K562 (cell line): ENCODE measurements around the gene SLC7A10. TPM values are rescaled to one million over a fixed set of nuclear protein-coding genes. Genes with fewer than 3 reads are reported as not detected.

Source experiments
- ATAC-seq: fragments of 200-7000 bp; cut with Tn5 transposase; 3 replicates; pipeline ENCODE4 v1.9.1; 2020; ENCODE audit warnings: moderate library complexity
- BruUV-seq: library from RNA; stranded (reverse); fragments of 400-500 nt; replicated peaks from 2 replicates; lab custom pipeline; 2021; lab: Mats Ljungman, UMichigan
- CTCF ChIA-PET: fragments of 300-600 bp; formaldehyde crosslinking; extraction: SDS; loops from one replicate; lab custom pipeline; 2021; ENCODE audit warnings: low intra/inter-chr PET ratio; lab: Yijun Ruan, JAX
- POLR2A ChIA-PET: fragments of 300-600, 350-650 bp; sonication (Branson Sonifier 250); formaldehyde crosslinking; extraction: SDS; loops from one replicate; lab custom pipeline; 2021; ENCODE audit warnings: antibody characterized with exemption, inconsistent platforms; lab: Yijun Ruan, JAX
- DNase-seq, 4 experiments: peaks; one replicate each; pipeline versions ENCODE4 v3.0.0 to v3.0.0-alpha.2; 2011 to 2018; ENCODE audit warnings: low spot score in 3 of 4, mixed read lengths in 3 of 4; ENCODE audit errors: extremely low read depth in 1 of 4
- FAIRE-seq: peaks from 2 replicates; lab custom pipeline; 2011; peaks lifted over from hg19 to GRCh38; lab: Jason Lieb, UNC
- H2AFZ ChIP-seq: 2 replicates; pipeline ENCODE4 v1.6.0; 2011; ENCODE audit warnings: low read depth, low read length, control low read depth, inconsistent platforms
- H3K27ac ChIP-seq: fragments of 200-600 bp; 3 replicates; pipeline ENCODE4 v1.8.0; 2011; ENCODE audit warnings: low read depth, mild to moderate bottlenecking, control low read depth, inconsistent platforms, low read length, moderate library complexity, mixed read lengths; ENCODE audit errors: extremely low read depth
- H3K27me3 ChIP-seq, 2 experiments: fragments of 300-600 bp in 1 of 2; 2 replicates in 1 of 2; 3 replicates in 1 of 2; pipeline versions ENCODE4 v1.6.0 to v1.8.0; 2011; ENCODE audit warnings: inconsistent platforms in 2 of 2, low read length in 2 of 2, mild to moderate bottlenecking in 1 of 2, mixed read lengths in 1 of 2, moderate library complexity in 1 of 2; ENCODE audit not compliant: control insufficient read depth in 2 of 2, insufficient read depth in 2 of 2
- H3K36me3 ChIP-seq: fragments of 300-600 bp; 3 replicates; pipeline ENCODE4 v1.8.0; 2011; ENCODE audit warnings: mild to moderate bottlenecking, low read length, inconsistent platforms; ENCODE audit not compliant: control insufficient read depth, insufficient read depth
- H3K4me1 ChIP-seq, 2 experiments: fragments of 200-600 bp in 1 of 2; replicated peaks in 1 of 2; 2 replicates in 1 of 2; 3 replicates in 1 of 2; pipeline versions ENCODE4 v1.5.1 to v1.8.0; 2011; ENCODE audit warnings: inconsistent platforms in 2 of 2, low read length in 2 of 2, mild to moderate bottlenecking in 1 of 2, mixed read lengths in 1 of 2, moderate library complexity in 1 of 2; ENCODE audit not compliant: control insufficient read depth in 2 of 2, insufficient read depth in 2 of 2
- H3K4me2 ChIP-seq: 2 replicates; pipeline ENCODE4 v1.6.1; 2011; ENCODE audit warnings: low read length, control low read depth, inconsistent platforms, mixed read lengths; ENCODE audit not compliant: insufficient read depth
- H3K4me3 ChIP-seq: fragments of 200-600 bp; sonication (generic), shearing (Covaris generic); 2 replicates; pipeline ENCODE4 v1.5.1; 2016; ENCODE audit warnings: control low read depth, inconsistent platforms
- H3K79me2 ChIP-seq: fragments of 200-600 bp; 3 replicates; pipeline ENCODE4 v1.8.0; 2011; ENCODE audit warnings: low read length, inconsistent platforms; ENCODE audit not compliant: control insufficient read depth, insufficient read depth
- H3K9ac ChIP-seq, 2 experiments: 2 replicates each; pipeline versions ENCODE4 v1.6.0 to v1.6.1; 2011; ENCODE audit warnings: low read depth in 2 of 2, low read length in 2 of 2, control low read depth in 1 of 2, inconsistent platforms in 1 of 2, mild to moderate bottlenecking in 1 of 2, mixed read lengths in 1 of 2; ENCODE audit not compliant: insufficient read depth in 1 of 2
- H3K9me1 ChIP-seq: one replicate; pipeline ENCODE4 v1.6.0; 2011; ENCODE audit warnings: inconsistent platforms, mild to moderate bottlenecking, low read length, moderate library complexity; ENCODE audit not compliant: control insufficient read depth, insufficient read depth
- H3K9me3 ChIP-seq: replicated peaks from 2 replicates; pipeline ENCODE4 v1.5.1; 2011; ENCODE audit warnings: low read depth, low read length, inconsistent platforms; ENCODE audit not compliant: control insufficient read depth, insufficient read depth
- H4K20me1 ChIP-seq: replicated peaks from 2 replicates; pipeline ENCODE4 v1.6.1; 2011; ENCODE audit warnings: low read length, inconsistent platforms, mixed read lengths; ENCODE audit not compliant: control insufficient read depth, insufficient read depth
- ARID1B ChIP-seq: fragments of 450-650 bp; IDR thresholded peaks from 2 replicates; pipeline ENCODE4 v1.6.1; 2016; ENCODE audit warnings: antibody characterized with exemption, mild to moderate bottlenecking, inconsistent platforms
- BACH1 ChIP-seq: fragments of 200-800 bp; sonication (Bioruptor generic); IDR thresholded peaks from 2 replicates; pipeline ENCODE4 v1.6.1; 2016; ENCODE audit warnings: missing genetic modification characterization, missing compliant biosample characterization
- CLOCK ChIP-seq: fragments of 250-450 bp; sonication (Bioruptor Pico); IDR thresholded peaks from 2 replicates; pipeline ENCODE4 v1.4.0; 2020; ENCODE audit warnings: mild to moderate bottlenecking, moderate library complexity, borderline replicate concordance
- CTCF ChIP-seq, 3 experiments: IDR thresholded peaks in 2 of 3; conservative IDR thresholded peaks in 1 of 3; 2 replicates each; pipeline ENCODE4 v1.5.1; 2011 to 2012; ENCODE audit warnings: low read length in 3 of 3, mild to moderate bottlenecking in 3 of 3, control low read depth in 2 of 3, improper control_type of control experiment in 1 of 3, inconsistent platforms in 1 of 3, low read depth in 1 of 3, mixed read lengths in 1 of 3, moderate library complexity in 1 of 3; ENCODE audit not compliant: insufficient read depth in 2 of 3
- HMG20A ChIP-seq: fragments of 450-650 bp; formaldehyde crosslinking; conservative IDR thresholded peaks from 2 replicates; pipeline ENCODE4 v1.4.0; 2020; ENCODE audit warnings: mild to moderate bottlenecking, mixed read lengths
- LCOR ChIP-seq: sonication (generic); formaldehyde crosslinking; IDR thresholded peaks from 2 replicates; pipeline ENCODE4 v1.8.0; 2022; ENCODE audit warnings: mild to moderate bottlenecking, missing genetic modification reagents
- MCM5 ChIP-seq: fragments of 450-650 bp; IDR thresholded peaks from 2 replicates; pipeline ENCODE4 v1.6.1; 2016; ENCODE audit warnings: low read depth
- MYBL2 ChIP-seq, 2 experiments: fragments of 450-650 bp in 1 of 2; sonication (generic) in 1 of 2; formaldehyde crosslinking in 1 of 2; IDR thresholded peaks; 2 replicates each; pipeline versions ENCODE4 v1.6.1 to v1.8.1; 2017 to 2022; ENCODE audit warnings: borderline replicate concordance in 1 of 2, inconsistent platforms in 1 of 2, low read depth in 1 of 2, mild to moderate bottlenecking in 1 of 2, missing genetic modification reagents in 1 of 2, moderate library complexity in 1 of 2
- POLR2B ChIP-seq: fragments of 450-650 bp; IDR thresholded peaks from 2 replicates; pipeline ENCODE4 v1.6.1; 2018; ENCODE audit warnings: low read depth; ENCODE audit not compliant: partially characterized antibody
- RAD21 ChIP-seq, 2 experiments: fragments of 250-450 bp in 1 of 2; fragments of 450-650 bp in 1 of 2; sonication (Bioruptor Pico) in 1 of 2; formaldehyde crosslinking in 1 of 2; IDR thresholded peaks in 1 of 2; conservative IDR thresholded peaks in 1 of 2; 2 replicates each; pipeline versions ENCODE4 v1.4.0 to v1.8.0; 2020 to 2022; ENCODE audit warnings: mild to moderate bottlenecking in 2 of 2, moderate library complexity in 1 of 2
- RBM34 ChIP-seq: fragments of 200-400 bp; formaldehyde crosslinking; IDR thresholded peaks from 2 replicates; pipeline ENCODE4 v1.6.1; 2018; ENCODE audit warnings: low read length, borderline replicate concordance; ENCODE audit not compliant: insufficient read depth
- TBL1XR1 ChIP-seq, 2 experiments: IDR thresholded peaks; 2 replicates each; pipeline ENCODE4 v1.6.1; 2012; ENCODE audit warnings: improper control_type of control experiment in 2 of 2, low read length in 2 of 2, mild to moderate bottlenecking in 1 of 2
- ZNF184 ChIP-seq: sonication (generic); formaldehyde crosslinking; IDR thresholded peaks from 2 replicates; pipeline ENCODE4 v1.5.0; 2020; ENCODE audit warnings: missing genetic modification reagents
- ZNF263 ChIP-seq: sonication (generic); formaldehyde crosslinking; IDR thresholded peaks from 2 replicates; pipeline ENCODE4 v1.8.0; 2022; ENCODE audit warnings: mild to moderate bottlenecking, missing genetic modification reagents, borderline replicate concordance
- ZNF431 ChIP-seq: sonication (generic); formaldehyde crosslinking; IDR thresholded peaks from 2 replicates; pipeline ENCODE4 v1.8.0; 2022; ENCODE audit warnings: mild to moderate bottlenecking, missing genetic modification reagents
- WGBS: fragments of 100-300 bp; shearing (Covaris generic); methylation state at CpG from one replicate; pipeline ENCODE4 v1.1.6; 2016; ENCODE audit warnings: low coverage, mixed read lengths; ENCODE audit not compliant: insufficient coverage; ENCODE audit errors: missing lambda C conversion rate; 5-methylcytosine and 5-hydroxymethylcytosine counted together
- in situ Hi-C: fragments of 300-500 bp; cut with MboI; formaldehyde crosslinking; loops from 4 replicates; pipeline ENCODE4 v1.15.0; 2018; ENCODE audit warnings: inconsistent platforms, mixed read lengths
- intact Hi-C: fragments of 100-400 bp; cut with micrococcal nuclease; formaldehyde crosslinking; loops from 2 replicates; pipeline ENCODE4 v1.14.2; 2022
- polyA plus RNA-seq, 8 experiments: library from polyadenylated mRNA; depleted of rRNA in 4 of 8; stranded (reverse) in 5 of 8; unstranded in 3 of 8; fragments of >200 nt; fragmentation: Nextera tagmentation in 2 of 8; fragmentation: Illumina TruSeq in 1 of 8; extraction: Ambion mirVana in 2 of 8; extraction: Trizol in 1 of 8; gene quantifications; 2 replicates each; pipeline versions ENCODE4 v1.2.1 to v1.2.3, GENCODE V29; 2011 to 2014; ENCODE audit warnings: inconsistent platforms in 1 of 8, missing spikeins in 1 of 8
- total RNA-seq, 7 experiments: library from RNA; depleted of rRNA in 6 of 7; stranded (reverse); fragments of >200 nt in 6 of 7; fragmentation: Illumina TruSeq in 2 of 7; extraction: Trizol in 2 of 7; gene quantifications; 2 replicates each; pipeline versions ENCODE4 v1.2.1 to v1.2.3, GENCODE V29; 2011 to 2021; ENCODE audit warnings: low replicate concordance in 1 of 7

SLC7A10 gene
- total and polyA plus RNA-seq, 9 of the 15 experiments (the other 6 are each of a cell fraction or from before 2014, with no cell fraction given): 0.07 TPM; not detected in 8

- TF ChIP-seq CLOCK (CRISPR knock-in tag): no peak
- no peak for TF ChIP-seq LCOR
Observed at GRCh38 chr19:33215438-33216197, 10.0 kb downstream of the SLC7A10 start (continued).

- Histone ChIP-seq H3K4me3 (no peak overlapping the region), H2AFZ (no peak overlapping the region), H3K4me1 (peaks cover 0 to 12% of the 10 kb centered on the region in 2 experiments; a peak in 2 of 5 replicates), H3K36me3 (no peaks in the 10 kb centered on the region), H3K9me3 (no peaks in the 10 kb centered on the region), H3K9ac (no peak overlapping the region), H3K79me2 (no peaks in the 10 kb centered on the region), H3K27me3 (peaks cover 20 to 77% of the 10 kb centered on the region in 2 experiments; a peak in 4 of 5 replicates), H3K9me1 (no peaks in the 10 kb centered on the region), H3K4me2 (no peak overlapping the region), H4K20me1 (peaks cover 7% of the 10 kb centered on the region), H3K27ac (no peak overlapping the region)
- DNase-seq: peak in 2 of 4 experiments; percentile 34 to 38
- 3% methylated on average over 6 of the region's 6 CpGs for WGBS
- ChIA-PET POLR2A (interaction anchor here (0.5 to 0.7 kb wide), 3 partner anchors 68 to 1232 kb away, joined by 3 to 4 read pairs (median 3); no protein-coding TSS in a partner anchor), CTCF (no interaction called here)
- in situ Hi-C loops (no loop called here), intact Hi-C loops (no loop called here)
- no TSS peak for BruUV-seq
- ATAC-seq: peak; percentile 75
- peak; percentile 81 for FAIRE-seq
- TF ChIP-seq MYBL2 (IDR thresholded peaks at IDR 0.05; ENCODE audit: low read depth): no peak
- TF ChIP-seq MYBL2 (CRISPR knock-in tag; IDR thresholded peaks at IDR 0.05; ENCODE audit: borderline replicate concordance): no peak
- TF ChIP-seq HMG20A (CRISPR knock-in tag): no peak
- no peak for TF ChIP-seq ZNF184 (CRISPR knock-in tag)
- no peak for TF ChIP-seq ZNF431 (CRISPR knock-in tag)
- no peak for TF ChIP-seq BACH1
- TF ChIP-seq ARID1B: no peak
- TF ChIP-seq MCM5: no peak
- TF ChIP-seq TBL1XR1 (IDR thresholded peaks at IDR 0.05; ENCODE audit: low read length in 2 of 2): no peak
- TF ChIP-seq POLR2B: no peak
- TF ChIP-seq RBM34: no peak
- TF ChIP-seq CTCF (IDR thresholded peaks at IDR 0.05 in 2 of 3, conservative IDR thresholded peaks at IDR 0.05 in 1 of 3; ENCODE audit: insufficient read depth in 2 of 3, low read depth in 1 of 3, low read length in 3 of 3): peak; percentile 39 to 58 (median 49)
- peak in 1 of 2 experiments; percentile 39; a peak in 2 of 4 replicates for TF ChIP-seq RAD21 (CRISPR knock-in tag; conservative IDR thresholded peaks at IDR 0.05 in 1 of 2, IDR thresholded peaks at IDR 0.05 in 1 of 2)
- peak; percentile 76 for TF ChIP-seq ZNF263 (CRISPR knock-in tag)
Observed at GRCh38 chr19:33214596-33214995, 11.1 kb downstream of the SLC7A10 start.
